Fibroblast of lung (primary cell): ENCODE measurements around the gene CD207. TPM values are rescaled to one million over a fixed set of nuclear protein-coding genes. Genes with fewer than 3 reads are reported as not detected.

ENCODE experiments used
- DNase-seq, 2 donors: peaks; one replicate each; pipeline versions ENCODE4 v3.0.0 to v3.0.0-alpha.2; 2010; ENCODE audit warnings: low read depth in 2 of 2
- H2AFZ ChIP-seq: 2 replicates; pipeline ENCODE4 v1.5.1; 2012; ENCODE audit warnings: low read length, control low read depth, inconsistent platforms
- H3K27ac ChIP-seq: 2 replicates; pipeline ENCODE4 v1.5.1; 2011; ENCODE audit warnings: low read length, control low read depth; ENCODE audit not compliant: insufficient read depth
- H3K27me3 ChIP-seq: 2 replicates; pipeline ENCODE4 v1.5.1; 2011; ENCODE audit warnings: mild to moderate bottlenecking, low read length; ENCODE audit not compliant: control insufficient read depth, insufficient read depth
- H3K36me3 ChIP-seq: 2 replicates; pipeline ENCODE4 v1.5.1; 2011; ENCODE audit warnings: low read length; ENCODE audit not compliant: control insufficient read depth, insufficient read depth
- H3K4me1 ChIP-seq: 2 replicates; pipeline ENCODE4 v1.5.1; 2011; ENCODE audit warnings: low read length; ENCODE audit not compliant: control insufficient read depth, insufficient read depth; ENCODE audit errors: extremely low read depth
- H3K4me2 ChIP-seq: 2 replicates; pipeline ENCODE4 v1.5.1; 2011; ENCODE audit warnings: low read length, control low read depth; ENCODE audit not compliant: insufficient read depth; ENCODE audit errors: extremely low read depth
- H3K4me3 ChIP-seq, 4 experiments: fragments of 200-600 bp in 1 of 4; sonication (generic) in 1 of 4; replicated peaks in 1 of 4; 2 replicates each; pipeline ENCODE4 v1.5.1; 2011 to 2016; ENCODE audit warnings: low read length in 4 of 4, low read depth in 3 of 4, mild to moderate bottlenecking in 3 of 4, control low read depth in 2 of 4, inconsistent platforms in 1 of 4, mixed read lengths in 1 of 4; ENCODE audit not compliant: insufficient read depth in 1 of 4; ENCODE audit errors: control extremely low read depth in 1 of 4
- H3K79me2 ChIP-seq: 2 replicates; pipeline ENCODE4 v1.5.1; 2012; ENCODE audit warnings: mild to moderate bottlenecking, low read length, inconsistent platforms; ENCODE audit not compliant: control insufficient read depth, insufficient read depth
- H3K9ac ChIP-seq: 2 replicates; pipeline ENCODE4 v1.5.1; 2011; ENCODE audit warnings: mild to moderate bottlenecking, low read length, control low read depth; ENCODE audit not compliant: insufficient read depth
- H3K9me3 ChIP-seq: 2 replicates; pipeline ENCODE4 v1.5.1; 2012; ENCODE audit warnings: low read depth, low read length; ENCODE audit not compliant: control insufficient read depth, insufficient read depth
- H4K20me1 ChIP-seq: 2 replicates; pipeline ENCODE4 v1.5.1; 2011; ENCODE audit warnings: low read length; ENCODE audit not compliant: control insufficient read depth, insufficient read depth; ENCODE audit errors: extremely low read depth
- EZH2 ChIP-seq: IDR thresholded peaks from 2 replicates; pipeline ENCODE4 v1.5.1; 2012; ENCODE audit warnings: low read length, control low read depth, mild to moderate bottlenecking; ENCODE audit errors: missing control alignments
- polyA plus RNA-seq, 2 donors: library from polyadenylated mRNA; depleted of rRNA in 1 of 2; stranded (reverse) in 1 of 2; unstranded in 1 of 2; fragments of >200 nt; gene quantifications; 2 replicates each; pipeline ENCODE4 v1.2.1, GENCODE V29; 2011 to 2012; ENCODE audit warnings: missing spikeins in 1 of 2
- total RNA-seq: library from RNA; depleted of rRNA; stranded (reverse); fragments of >200 nt; gene quantifications from 2 replicates; pipeline ENCODE4 v1.2.1, GENCODE V29; 2014
- TF ChIP-seq, protein P1 (sequence below), 2 donors: IDR thresholded peaks in 1 of 2; conservative IDR thresholded peaks in 1 of 2; 1 replicate in 1 of 2; 2 replicates in 1 of 2; pipeline ENCODE4 v1.5.1; 2011 to 2012; ENCODE audit warnings: low read length in 2 of 2, control low read depth in 1 of 2, inconsistent platforms in 1 of 2, low read depth in 1 of 2, mild to moderate bottlenecking in 1 of 2

CD207 gene
- total and polyA plus RNA-seq, 2 donors (not counting 1 experiment from before 2014, with no cell fraction given), result 0.03 TPM; not detected in 1

DNA sequence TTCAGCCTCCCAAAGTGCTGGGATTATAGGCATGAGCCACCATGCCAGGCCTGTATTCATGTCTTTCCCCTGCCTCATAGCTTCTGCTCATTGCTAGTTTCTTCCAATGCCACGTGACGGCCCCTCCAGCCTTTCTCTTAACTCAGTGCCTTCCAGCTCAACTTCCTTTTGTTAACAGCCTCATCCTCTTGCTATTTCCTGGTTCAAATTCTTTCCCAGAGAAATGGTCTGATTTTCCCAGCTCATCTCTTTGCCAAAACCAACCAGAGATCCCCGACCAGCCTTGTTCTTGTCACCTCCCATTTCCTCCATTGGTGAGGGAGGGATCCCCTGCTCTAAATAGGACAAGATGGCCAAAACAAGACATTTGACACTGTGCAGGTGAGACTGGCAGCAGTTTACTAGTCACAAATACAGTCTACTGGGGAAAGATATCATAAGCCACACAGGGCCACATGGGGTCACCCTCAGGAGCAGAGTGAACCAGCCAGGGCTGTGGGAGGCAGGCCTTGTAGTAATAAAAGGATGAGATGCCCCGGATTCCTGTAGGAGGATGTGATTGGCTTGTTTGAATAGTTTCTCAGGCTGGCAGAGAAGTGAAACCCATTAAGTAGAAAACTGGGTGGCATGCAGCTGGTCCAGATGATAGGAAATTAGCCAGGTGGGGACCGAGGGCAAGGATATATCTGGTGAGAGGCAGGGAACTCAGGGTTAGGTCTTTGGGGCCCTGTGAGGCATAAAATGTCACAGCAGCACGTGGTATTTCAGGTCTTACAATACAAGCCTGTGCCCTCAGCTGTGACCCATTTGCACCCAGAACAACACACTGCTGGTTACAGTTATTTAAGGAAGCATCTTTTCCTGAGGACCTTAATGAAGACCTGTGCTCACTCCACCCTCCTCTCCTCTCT is 6.4 kb downstream of the CD207 start:
- peaks cover 2% of the 10 kb centered on the region for H3K27me3 ChIP-seq
- no peak overlapping the region for H2AFZ ChIP-seq
- DNase-seq, result peak in 1 of 2 donors; percentile 34
- no peaks in the 10 kb centered on the region for H3K4me1 ChIP-seq
- H3K9ac ChIP-seq, result no peak overlapping the region
- no peak overlapping the region for H3K4me3 ChIP-seq
- TF ChIP-seq, protein P1, sequence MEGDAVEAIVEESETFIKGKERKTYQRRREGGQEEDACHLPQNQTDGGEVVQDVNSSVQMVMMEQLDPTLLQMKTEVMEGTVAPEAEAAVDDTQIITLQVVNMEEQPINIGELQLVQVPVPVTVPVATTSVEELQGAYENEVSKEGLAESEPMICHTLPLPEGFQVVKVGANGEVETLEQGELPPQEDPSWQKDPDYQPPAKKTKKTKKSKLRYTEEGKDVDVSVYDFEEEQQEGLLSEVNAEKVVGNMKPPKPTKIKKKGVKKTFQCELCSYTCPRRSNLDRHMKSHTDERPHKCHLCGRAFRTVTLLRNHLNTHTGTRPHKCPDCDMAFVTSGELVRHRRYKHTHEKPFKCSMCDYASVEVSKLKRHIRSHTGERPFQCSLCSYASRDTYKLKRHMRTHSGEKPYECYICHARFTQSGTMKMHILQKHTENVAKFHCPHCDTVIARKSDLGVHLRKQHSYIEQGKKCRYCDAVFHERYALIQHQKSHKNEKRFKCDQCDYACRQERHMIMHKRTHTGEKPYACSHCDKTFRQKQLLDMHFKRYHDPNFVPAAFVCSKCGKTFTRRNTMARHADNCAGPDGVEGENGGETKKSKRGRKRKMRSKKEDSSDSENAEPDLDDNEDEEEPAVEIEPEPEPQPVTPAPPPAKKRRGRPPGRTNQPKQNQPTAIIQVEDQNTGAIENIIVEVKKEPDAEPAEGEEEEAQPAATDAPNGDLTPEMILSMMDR (conservative IDR thresholded peaks at IDR 0.05 in 1 of 2, IDR thresholded peaks at IDR 0.05 in 1 of 2; ENCODE audit: low read depth in 1 of 2, low read length in 2 of 2), result no peak
- TF ChIP-seq EZH2, result no peak
- H3K27ac ChIP-seq, result no peak overlapping the region
- no peaks in the 10 kb centered on the region for H4K20me1 ChIP-seq
- no peak overlapping the region for H3K4me2 ChIP-seq
- no peaks in the 10 kb centered on the region for H3K79me2 ChIP-seq
- H3K9me3 ChIP-seq, result no peaks in the 10 kb centered on the region
- H3K36me3 ChIP-seq, result no peaks in the 10 kb centered on the region

DNA sequence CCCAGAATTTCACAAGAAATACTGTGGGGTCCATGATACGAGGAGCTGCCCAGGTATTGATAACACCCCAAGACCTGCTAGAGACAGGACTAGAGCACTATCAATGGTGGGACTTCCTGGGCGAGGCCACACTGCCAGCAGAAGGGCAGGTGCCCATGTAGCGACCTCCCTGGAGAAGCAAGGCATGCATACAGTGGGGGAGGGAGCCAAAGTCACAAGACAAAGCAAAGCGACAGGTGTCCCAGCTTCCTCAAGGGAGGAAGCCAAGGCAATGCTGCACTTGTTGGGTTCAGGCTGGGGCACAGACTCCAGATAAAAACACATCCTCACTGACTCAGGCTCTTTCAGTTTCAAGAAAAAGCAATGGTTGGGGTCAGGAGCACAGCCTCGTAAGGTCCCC is 7.5 kb downstream of the CD207 start:
- Histone ChIP-seq H3K79me2 (no peaks in the 10 kb centered on the region), H3K36me3 (no peaks in the 10 kb centered on the region), H3K4me2 (no peak overlapping the region), H3K4me3 (no peak overlapping the region), H3K9me3 (no peaks in the 10 kb centered on the region), H3K27me3 (peaks cover 2% of the 10 kb centered on the region), H4K20me1 (no peaks in the 10 kb centered on the region), H2AFZ (no peak overlapping the region), H3K4me1 (no peaks in the 10 kb centered on the region), H3K9ac (no peak overlapping the region), H3K27ac (no peak overlapping the region)
- TF ChIP-seq, protein P1 (conservative IDR thresholded peaks at IDR 0.05 in 1 of 2, IDR thresholded peaks at IDR 0.05 in 1 of 2; ENCODE audit: low read depth in 1 of 2, low read length in 2 of 2), result no peak
- no peak for TF ChIP-seq EZH2
- DNase-seq, result no peak

DNA sequence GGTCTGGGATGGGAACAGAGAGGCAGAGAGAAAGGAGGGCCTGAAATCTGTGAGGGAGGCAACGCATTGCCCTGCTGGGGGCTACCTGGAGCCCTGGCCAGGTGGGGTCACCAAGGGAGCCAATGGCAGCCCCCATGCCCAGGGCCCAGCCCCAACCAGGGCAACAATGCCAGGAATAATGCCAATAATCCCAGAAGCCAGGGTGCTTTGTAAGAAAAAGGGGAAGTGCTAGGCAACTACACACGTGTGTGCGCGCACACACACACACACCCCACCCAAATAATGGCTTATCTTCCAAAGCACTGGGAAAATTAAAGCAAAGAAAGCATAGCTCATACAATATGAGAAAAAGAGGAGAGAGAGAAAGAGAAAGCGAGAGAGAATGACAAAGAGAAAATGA is 8.2 kb downstream of the CD207 start:
- Histone ChIP-seq H3K36me3 (no peaks in the 10 kb centered on the region), H4K20me1 (no peaks in the 10 kb centered on the region), H3K27me3 (peaks cover 2% of the 10 kb centered on the region), H3K79me2 (no peaks in the 10 kb centered on the region), H2AFZ (no peak overlapping the region), H3K27ac (no peak overlapping the region), H3K9me3 (no peaks in the 10 kb centered on the region), H3K4me2 (no peak overlapping the region), H3K9ac (no peak overlapping the region), H3K4me1 (no peaks in the 10 kb centered on the region), H3K4me3 (no peak overlapping the region)
- TF ChIP-seq EZH2, result no peak
- TF ChIP-seq, protein P1 (conservative IDR thresholded peaks at IDR 0.05 in 1 of 2, IDR thresholded peaks at IDR 0.05 in 1 of 2; ENCODE audit: low read depth in 1 of 2, low read length in 2 of 2), result no peak
- DNase-seq, result no peak
